ENCODE results near the gene TLE5. TPM values are rescaled to one million over a fixed set of nuclear protein-coding genes. Genes with fewer than 3 reads are reported as not detected.
"Not testable (repeated sequence)": the region's sequence is repeated elsewhere in the genome, so short reads cannot be mapped to it uniquely, and the experiment has no call there.

The TLE5 gene
- total RNA-seq, 1 experiment from 2014 or later = 360 TPM

GRCh38 chr19:3054265-3054971 is 7.9 kb downstream of the TLE5 start:
- intact Hi-C loops (cut with micrococcal nuclease; ENCODE audit: unreplicated experiment) = no loop called here

GRCh38 chr19:3053780-3054179 is 8.5 kb downstream of the TLE5 start:
- CTCF ChIA-PET = no interaction called here
- Histone ChIP-seq H3K9me3 (ENCODE audit: low read depth, low read length, poor library complexity, severe bottlenecking) (no peaks in the 10 kb centered on the region), H3K4me1 (ENCODE audit: insufficient read depth, low read length, poor library complexity, severe bottlenecking) (peaks cover 12% of the 10 kb centered on the region), H3K27ac (ENCODE audit: low read depth, low read length, poor library complexity, severe bottlenecking) (no peak overlapping the region), H3K4me3 (ENCODE audit: low read depth, low read length, poor library complexity, severe bottlenecking) (no peak overlapping the region), H3K36me3 (ENCODE audit: insufficient read depth, low read length, poor library complexity, severe bottlenecking) (peaks cover 50% of the 10 kb centered on the region), H3K27me3 (replicated peaks; ENCODE audit: insufficient read depth, low read depth, low read length, poor library complexity) (no peaks in the 10 kb centered on the region)
- POLR2A ChIA-PET (ENCODE audit: low non-redundant PET) = interaction anchor here (0.9 kb wide), 1 partner anchor 85 kb away, joined by 4 read pairs; no protein-coding TSS in a partner anchor
- TF ChIP-seq, protein P1, sequence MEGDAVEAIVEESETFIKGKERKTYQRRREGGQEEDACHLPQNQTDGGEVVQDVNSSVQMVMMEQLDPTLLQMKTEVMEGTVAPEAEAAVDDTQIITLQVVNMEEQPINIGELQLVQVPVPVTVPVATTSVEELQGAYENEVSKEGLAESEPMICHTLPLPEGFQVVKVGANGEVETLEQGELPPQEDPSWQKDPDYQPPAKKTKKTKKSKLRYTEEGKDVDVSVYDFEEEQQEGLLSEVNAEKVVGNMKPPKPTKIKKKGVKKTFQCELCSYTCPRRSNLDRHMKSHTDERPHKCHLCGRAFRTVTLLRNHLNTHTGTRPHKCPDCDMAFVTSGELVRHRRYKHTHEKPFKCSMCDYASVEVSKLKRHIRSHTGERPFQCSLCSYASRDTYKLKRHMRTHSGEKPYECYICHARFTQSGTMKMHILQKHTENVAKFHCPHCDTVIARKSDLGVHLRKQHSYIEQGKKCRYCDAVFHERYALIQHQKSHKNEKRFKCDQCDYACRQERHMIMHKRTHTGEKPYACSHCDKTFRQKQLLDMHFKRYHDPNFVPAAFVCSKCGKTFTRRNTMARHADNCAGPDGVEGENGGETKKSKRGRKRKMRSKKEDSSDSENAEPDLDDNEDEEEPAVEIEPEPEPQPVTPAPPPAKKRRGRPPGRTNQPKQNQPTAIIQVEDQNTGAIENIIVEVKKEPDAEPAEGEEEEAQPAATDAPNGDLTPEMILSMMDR (conservative IDR thresholded peaks at IDR 0.05; ENCODE audit: low read depth, low read length) = no peak
- TF ChIP-seq EZH2 (IDR thresholded peaks at IDR 0.05; ENCODE audit: borderline replicate concordance, low read depth, low read length, poor library complexity, severe bottlenecking) = no peak
- no peak for DNase-seq (ENCODE audit: low spot score)
- intact Hi-C loops (cut with micrococcal nuclease; ENCODE audit: unreplicated experiment) = no loop called here
- no TSS peak for BruUV-seq (replicated peaks)

More at GRCh38 chr19:3054265-3054971, 7.9 kb downstream of the TLE5 start:
- POLR2A ChIA-PET (ENCODE audit: low non-redundant PET) = interaction anchor here (0.9 kb wide), 1 partner anchor 86 kb away, joined by 4 read pairs; no protein-coding TSS in a partner anchor
- Histone ChIP-seq H3K4me3 (ENCODE audit: low read depth, low read length, poor library complexity, severe bottlenecking) (no peak overlapping the region), H3K27me3 (replicated peaks; ENCODE audit: insufficient read depth, low read depth, low read length, poor library complexity) (no peaks in the 10 kb centered on the region), H3K9me3 (ENCODE audit: low read depth, low read length, poor library complexity, severe bottlenecking) (no peaks in the 10 kb centered on the region), H3K4me1 (ENCODE audit: insufficient read depth, low read length, poor library complexity, severe bottlenecking) (peaks cover 12% of the 10 kb centered on the region), H3K36me3 (ENCODE audit: insufficient read depth, low read length, poor library complexity, severe bottlenecking) (peaks cover 56% of the 10 kb centered on the region), H3K27ac (ENCODE audit: low read depth, low read length, poor library complexity, severe bottlenecking) (peak overlapping the region; percentile 63)
- CTCF ChIA-PET = no interaction called here
- DNase-seq (ENCODE audit: low spot score) = no peak
- TF ChIP-seq, protein P1 (conservative IDR thresholded peaks at IDR 0.05; ENCODE audit: low read depth, low read length) = no peak
- TF ChIP-seq EZH2 (IDR thresholded peaks at IDR 0.05; ENCODE audit: borderline replicate concordance, low read depth, low read length, poor library complexity, severe bottlenecking) = no peak
- no TSS peak for BruUV-seq (replicated peaks)

- intact Hi-C loops (cut with micrococcal nuclease; ENCODE audit: unreplicated experiment) = no loop called here
- Histone ChIP-seq H3K27me3 (replicated peaks; ENCODE audit: insufficient read depth, low read depth, low read length, poor library complexity) (no peaks in the 10 kb centered on the region), H3K4me3 (ENCODE audit: low read depth, low read length, poor library complexity, severe bottlenecking) (no peak overlapping the region), H3K9me3 (ENCODE audit: low read depth, low read length, poor library complexity, severe bottlenecking) (no peaks in the 10 kb centered on the region), H3K4me1 (ENCODE audit: insufficient read depth, low read length, poor library complexity, severe bottlenecking) (peaks cover 12% of the 10 kb centered on the region), H3K27ac (ENCODE audit: low read depth, low read length, poor library complexity, severe bottlenecking) (no peak overlapping the region), H3K36me3 (ENCODE audit: insufficient read depth, low read length, poor library complexity, severe bottlenecking) (peaks cover 44% of the 10 kb centered on the region)
- TF ChIP-seq EZH2 (IDR thresholded peaks at IDR 0.05; ENCODE audit: borderline replicate concordance, low read depth, low read length, poor library complexity, severe bottlenecking) = no peak
- TF ChIP-seq, protein P1 (conservative IDR thresholded peaks at IDR 0.05; ENCODE audit: low read depth, low read length) = no peak
- ChIA-PET POLR2A (ENCODE audit: low non-redundant PET) (interaction anchor here (0.6 kb wide), 1 partner anchor 167 kb away, joined by 14 read pairs; no protein-coding TSS in a partner anchor), CTCF (interaction anchor here (0.7 kb wide), 1 partner anchor 14 kb away, joined by 3 read pairs; no protein-coding TSS in a partner anchor)
- DNase-seq (ENCODE audit: low spot score) = no peak
- TSS peak; percentile 95 for BruUV-seq (replicated peaks)
Measured at GRCh38 chr19:3053218-3053621, 9.1 kb downstream of the TLE5 start.

DNA sequence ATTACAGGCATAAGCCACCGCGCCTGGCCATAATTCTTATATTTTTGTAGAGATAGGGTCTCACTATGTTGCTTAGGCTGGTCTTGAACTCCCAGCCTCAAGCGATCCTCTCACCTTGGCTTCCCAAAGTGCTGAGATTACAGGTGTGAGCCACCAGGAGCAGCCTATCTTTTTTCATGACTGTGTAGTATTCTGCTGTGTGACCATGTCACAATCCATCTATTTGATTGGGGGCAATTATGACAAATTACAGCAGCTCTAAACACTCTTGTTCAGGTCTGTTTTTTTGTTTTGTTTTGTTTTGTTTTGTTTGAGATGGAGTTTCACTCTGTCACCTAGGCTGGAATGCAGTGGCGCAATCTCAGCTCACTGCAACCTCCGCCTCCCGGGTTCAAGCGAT is 12.3 kb downstream of the TLE5 start:
- CTCF ChIA-PET; DNase-seq (ENCODE audit: low spot score); H3K9me3 ChIP-seq (ENCODE audit: low read depth, low read length, poor library complexity, severe bottlenecking); BruUV-seq (replicated peaks); H3K4me3 ChIP-seq (ENCODE audit: low read depth, low read length, poor library complexity, severe bottlenecking); intact Hi-C loops (cut with micrococcal nuclease; ENCODE audit: unreplicated experiment); H3K27me3 ChIP-seq (replicated peaks; ENCODE audit: insufficient read depth, low read depth, low read length, poor library complexity); H3K27ac ChIP-seq (ENCODE audit: low read depth, low read length, poor library complexity, severe bottlenecking); POLR2A ChIA-PET (ENCODE audit: low non-redundant PET): not testable (repeated sequence)
- Histone ChIP-seq H3K4me1 (ENCODE audit: insufficient read depth, low read length, poor library complexity, severe bottlenecking) (peaks cover 22% of the 10 kb centered on the region), H3K36me3 (ENCODE audit: insufficient read depth, low read length, poor library complexity, severe bottlenecking) (peaks cover 12% of the 10 kb centered on the region)

All from A673 (cell line).